SH-SY5Y (cell line): Measurements from ENCODE around the gene RABGAP1L.

Experiments used
- GATA2 ChIP-seq: IDR thresholded peaks from 2 replicates; pipeline ENCODE4 v1.6.1; 2011; ENCODE audit warnings: mild to moderate bottlenecking, low read depth, low read length
- GATA3 ChIP-seq: IDR thresholded peaks from 2 replicates; pipeline ENCODE4 v1.6.1; 2011; ENCODE audit warnings: low read depth, mild to moderate bottlenecking, low read length, moderate library complexity

DNA sequence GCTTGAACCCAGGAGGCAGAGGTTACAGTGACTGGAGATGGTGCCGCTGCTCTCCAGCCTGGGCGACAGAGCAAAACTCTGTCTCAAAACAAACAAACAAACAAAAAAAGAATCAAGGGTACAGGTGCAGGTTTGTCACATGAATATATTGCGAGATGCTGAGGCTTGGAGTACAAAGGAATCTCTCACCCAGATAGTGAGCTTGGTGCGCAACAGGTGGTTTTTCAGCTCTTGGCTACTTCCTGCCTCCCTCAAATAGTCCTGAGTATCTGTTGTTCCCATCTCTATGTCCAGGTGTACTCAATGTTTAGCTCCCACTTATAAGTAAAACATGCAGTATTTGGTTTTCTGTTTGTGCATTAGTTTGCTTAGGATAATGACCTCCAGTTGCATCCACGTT, 666.5 kb downstream of the RABGAP1L start:
- TF ChIP-seq GATA2 (no peak), GATA3 (no peak)
